ENCODE data around the gene KCND3.

DNA sequence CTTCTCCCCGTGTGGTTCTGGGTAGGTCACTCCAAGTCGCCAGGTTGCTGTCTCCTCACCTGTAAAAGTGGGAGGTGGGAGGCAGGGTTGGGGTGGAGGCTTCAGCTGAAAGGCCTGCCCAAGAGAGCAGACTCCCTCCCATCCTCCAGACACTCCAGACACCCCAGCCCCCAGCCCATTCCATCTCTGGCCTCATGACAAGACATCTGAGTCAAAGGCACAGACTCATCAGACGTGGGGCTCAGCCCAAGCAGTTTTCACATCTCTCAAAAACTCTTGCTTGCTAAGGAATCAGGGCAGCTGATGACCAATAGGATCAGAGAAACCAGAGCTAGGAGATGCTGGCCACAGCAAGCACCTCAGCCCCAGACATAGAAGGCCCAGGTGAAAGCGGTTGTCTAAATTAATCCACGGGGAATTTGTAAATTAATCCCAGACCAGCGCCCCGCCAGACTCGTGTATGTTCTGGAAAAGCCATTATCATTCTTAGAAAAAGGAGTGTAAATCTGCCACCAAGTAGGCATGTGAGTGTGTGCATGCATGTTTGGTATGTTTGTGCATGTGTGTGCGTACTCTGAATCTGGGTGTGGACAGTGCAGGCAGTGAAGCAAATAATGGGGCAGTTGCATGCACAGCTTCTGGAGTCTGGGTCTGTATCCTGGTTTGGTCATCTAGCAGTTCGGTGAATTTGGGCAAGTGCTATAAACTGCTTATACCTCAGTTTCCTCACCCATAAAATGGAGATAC lies 55.2 kb downstream of the KCND3 start:
- no peak for TF ChIP-seq CTCF (IDR thresholded peaks at IDR 0.05)
- TF ChIP-seq POLR2A (IDR thresholded peaks at IDR 0.05) = no peak

Measured in lower leg skin (tissue), 3 donors.